PC-3 (cell line): Measurements from ENCODE around the gene CCNI.

Experiments
- EZH2 ChIP-seq: fragments of 300-600 bp; sonication (generic); IDR thresholded peaks from one replicate; pipeline ENCODE4 v1.6.1; 2017; ENCODE audit warnings: antibody characterized with exemption, mild to moderate bottlenecking, low read length; ENCODE audit not compliant: unreplicated experiment
- TF ChIP-seq, protein P1 (sequence below): fragments of 300-600 bp; sonication (generic); conservative IDR thresholded peaks from 2 replicates; pipeline ENCODE4 v1.5.1; 2017; ENCODE audit warnings: antibody characterized with exemption, low read depth, mild to moderate bottlenecking, low read length

DNA sequence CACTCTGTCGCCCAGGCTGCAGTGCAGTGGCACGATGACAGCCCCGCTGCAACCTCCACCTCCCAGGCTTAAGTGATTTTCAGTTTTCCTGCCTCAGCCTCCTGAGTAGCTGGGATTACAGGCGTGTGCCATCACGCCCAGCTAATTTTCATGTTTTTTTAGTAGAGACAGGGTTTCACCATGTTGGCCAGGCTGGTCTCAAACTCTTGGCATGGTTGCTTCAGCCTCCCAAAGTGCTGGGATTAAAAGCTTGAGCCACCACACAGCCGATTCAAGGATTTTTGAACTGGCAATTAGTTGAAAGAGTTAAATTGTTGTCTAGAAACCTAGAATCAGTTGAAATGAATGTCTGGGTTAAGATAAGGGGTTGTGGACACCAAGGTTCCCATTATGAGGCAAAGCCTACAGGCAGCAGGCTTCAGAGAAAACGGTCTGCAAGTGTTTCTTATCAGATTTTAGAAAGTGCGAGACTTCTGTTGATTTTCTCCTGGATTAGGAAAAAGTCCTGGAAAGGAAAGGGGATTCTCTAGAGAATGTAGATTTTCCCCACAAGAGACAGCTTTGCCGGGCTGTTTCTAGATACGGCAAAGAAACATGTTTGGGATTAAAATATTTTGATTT is 8.3 kb upstream of the CCNI start:
- TF ChIP-seq, protein P1, sequence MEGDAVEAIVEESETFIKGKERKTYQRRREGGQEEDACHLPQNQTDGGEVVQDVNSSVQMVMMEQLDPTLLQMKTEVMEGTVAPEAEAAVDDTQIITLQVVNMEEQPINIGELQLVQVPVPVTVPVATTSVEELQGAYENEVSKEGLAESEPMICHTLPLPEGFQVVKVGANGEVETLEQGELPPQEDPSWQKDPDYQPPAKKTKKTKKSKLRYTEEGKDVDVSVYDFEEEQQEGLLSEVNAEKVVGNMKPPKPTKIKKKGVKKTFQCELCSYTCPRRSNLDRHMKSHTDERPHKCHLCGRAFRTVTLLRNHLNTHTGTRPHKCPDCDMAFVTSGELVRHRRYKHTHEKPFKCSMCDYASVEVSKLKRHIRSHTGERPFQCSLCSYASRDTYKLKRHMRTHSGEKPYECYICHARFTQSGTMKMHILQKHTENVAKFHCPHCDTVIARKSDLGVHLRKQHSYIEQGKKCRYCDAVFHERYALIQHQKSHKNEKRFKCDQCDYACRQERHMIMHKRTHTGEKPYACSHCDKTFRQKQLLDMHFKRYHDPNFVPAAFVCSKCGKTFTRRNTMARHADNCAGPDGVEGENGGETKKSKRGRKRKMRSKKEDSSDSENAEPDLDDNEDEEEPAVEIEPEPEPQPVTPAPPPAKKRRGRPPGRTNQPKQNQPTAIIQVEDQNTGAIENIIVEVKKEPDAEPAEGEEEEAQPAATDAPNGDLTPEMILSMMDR = no peak
- no peak for TF ChIP-seq EZH2
